GM19397 (cell line): ENCODE measurements around the gene ANKRD13B.
A peak's percentile ranks its signal among the peaks of the same experiment; 100 is the strongest.

Experiments
- ATAC-seq: cut with Tn5 transposase; IDR thresholded peaks from one replicate; pipeline ENCODE4 v1.9.1; 2021; ENCODE audit warnings: mild to moderate bottlenecking, moderate library complexity; ENCODE audit not compliant: unreplicated experiment

Gene ANKRD13B

GRCh38 chr17:29616300-29617048, 23.5 kb downstream of the ANKRD13B start:
- no peak for ATAC-seq

DNA sequence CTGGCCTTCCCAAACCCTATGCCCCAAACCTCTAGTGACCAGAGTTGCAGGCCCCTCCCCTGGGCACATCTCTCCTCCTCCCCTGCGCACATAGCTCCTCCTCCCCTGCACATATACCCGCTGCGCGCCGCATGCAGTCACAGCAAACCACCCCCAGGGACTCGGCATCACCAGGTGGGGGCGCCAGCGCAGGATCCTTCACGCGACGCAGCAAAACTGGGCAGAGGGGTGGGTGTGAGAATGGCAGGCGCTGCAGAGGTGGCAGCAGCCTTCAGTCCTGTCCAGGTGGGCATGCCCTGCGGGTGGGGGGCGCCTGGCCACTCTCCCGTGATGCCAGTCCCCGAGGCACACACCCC, 24.2 kb downstream of the ANKRD13B start:
- no peak for ATAC-seq

- ATAC-seq: no peak
Observed at GRCh38 chr17:29617481-29618271, 24.7 kb downstream of the ANKRD13B start.

DNA sequence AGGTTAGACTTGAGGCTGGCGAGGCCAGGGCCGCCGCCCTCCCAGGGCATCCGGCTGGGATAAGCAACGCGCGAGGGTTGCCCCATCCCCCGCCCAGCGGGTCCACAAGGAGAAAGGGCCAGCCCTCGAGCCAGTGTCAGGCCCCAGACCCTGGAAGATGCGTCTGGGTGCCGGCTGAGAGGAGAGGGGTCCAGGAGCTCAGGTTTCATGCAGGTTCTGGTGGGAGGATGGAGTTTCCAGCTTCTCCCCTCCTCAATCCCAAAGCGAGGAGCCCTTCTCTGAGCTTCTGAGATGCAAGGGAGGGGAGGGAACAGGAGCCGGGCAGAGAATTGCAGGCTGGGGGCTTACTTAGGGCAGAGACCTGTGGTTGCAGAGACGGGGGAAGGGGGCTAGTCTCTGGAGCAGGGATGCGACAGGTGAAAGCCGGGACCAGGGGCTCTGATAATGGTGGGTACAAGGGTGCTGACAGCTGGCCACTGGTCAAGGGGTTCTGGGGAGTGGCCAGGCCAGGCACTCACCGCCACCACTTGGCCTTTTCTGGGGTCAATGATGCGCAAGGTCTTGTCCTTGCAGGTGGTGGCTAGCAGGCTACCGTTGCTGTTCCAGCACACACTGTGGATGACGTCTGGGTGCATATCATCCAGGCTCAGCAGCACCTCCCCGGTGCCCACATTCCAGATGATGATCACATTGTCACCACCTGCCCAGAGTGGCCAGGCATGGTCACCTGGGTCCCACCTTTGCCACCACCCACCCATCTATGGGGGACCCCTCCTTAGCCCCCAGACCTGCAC, 25.5 kb downstream of the ANKRD13B start:
- ATAC-seq: no peak

GRCh38 chr17:29619251-29619650, 26.3 kb downstream of the ANKRD13B start:
- ATAC-seq: no peak

DNA sequence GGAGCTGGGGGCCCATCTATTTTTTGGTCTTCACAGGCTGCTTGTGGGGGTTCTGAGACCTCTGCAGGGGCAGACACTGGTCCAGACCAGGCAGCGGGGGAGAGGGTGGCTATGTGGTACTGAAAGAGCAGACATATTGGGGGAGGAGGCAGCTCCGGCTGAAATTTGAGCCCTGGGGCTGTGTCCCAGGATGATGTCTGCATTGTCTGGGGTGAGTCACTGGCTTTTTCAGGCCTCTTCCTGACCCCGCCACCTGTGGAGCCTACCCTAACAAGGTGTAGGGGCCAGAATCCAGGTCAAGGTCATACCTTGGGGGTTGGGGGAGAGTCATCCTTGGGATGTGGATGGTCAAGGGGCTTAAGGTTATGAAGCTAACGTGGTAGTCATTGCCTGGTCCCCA, 27.3 kb downstream of the ANKRD13B start:
- no peak for ATAC-seq

- ATAC-seq: no peak
Observed at GRCh38 chr17:29620779-29621500, 28.0 kb downstream of the ANKRD13B start.

DNA sequence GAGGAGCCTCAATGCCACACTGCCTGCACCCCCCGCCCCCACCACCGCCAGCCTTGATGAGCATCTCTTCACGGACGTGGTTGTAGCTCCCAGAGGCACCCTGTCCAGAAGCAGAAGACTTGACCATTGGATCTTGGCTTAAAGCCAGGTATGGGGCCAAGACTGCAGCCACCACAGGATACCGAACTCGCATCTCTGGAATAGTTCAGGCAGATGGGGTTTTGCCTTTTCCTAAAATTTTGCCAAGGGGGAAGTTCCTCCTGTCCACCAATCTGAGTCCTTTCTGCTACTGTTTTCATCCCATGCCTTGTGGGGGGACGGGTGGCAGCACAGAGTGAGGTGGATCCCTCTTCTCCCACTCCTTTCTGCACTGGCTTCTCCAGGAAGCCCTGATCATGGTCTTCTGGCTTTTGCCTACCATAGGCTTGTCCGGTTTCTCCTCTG, 28.8 kb downstream of the ANKRD13B start:
- no peak for ATAC-seq

GRCh38 chr17:29622337-29623282, 29.7 kb downstream of the ANKRD13B start, which contains the start of gene CORO6:
TSS of gene CORO6 (minus strand) at chr17:29622912. CDS start at chr17:29621421, 1,491 bp downstream.
- peak; percentile 49 for ATAC-seq

DNA sequence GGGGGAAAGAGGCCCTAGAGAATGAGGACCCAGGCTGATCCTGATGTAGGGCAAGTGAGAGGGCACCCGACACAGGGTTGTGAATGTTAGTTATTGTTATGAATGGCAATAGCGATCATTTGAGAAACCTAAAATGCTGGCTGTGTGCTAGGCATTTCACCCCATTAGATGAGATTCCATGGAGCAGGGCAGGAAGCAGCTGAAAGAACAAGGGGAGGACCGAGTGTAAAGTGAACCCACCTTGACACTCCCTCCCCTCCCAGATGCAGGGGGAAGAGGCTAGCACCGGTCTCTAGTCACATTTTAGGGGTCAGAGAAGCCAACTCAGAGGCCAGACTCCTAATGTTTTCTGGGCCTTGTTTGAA, 30.3 kb downstream of the ANKRD13B start:
- ATAC-seq: no peak

DNA sequence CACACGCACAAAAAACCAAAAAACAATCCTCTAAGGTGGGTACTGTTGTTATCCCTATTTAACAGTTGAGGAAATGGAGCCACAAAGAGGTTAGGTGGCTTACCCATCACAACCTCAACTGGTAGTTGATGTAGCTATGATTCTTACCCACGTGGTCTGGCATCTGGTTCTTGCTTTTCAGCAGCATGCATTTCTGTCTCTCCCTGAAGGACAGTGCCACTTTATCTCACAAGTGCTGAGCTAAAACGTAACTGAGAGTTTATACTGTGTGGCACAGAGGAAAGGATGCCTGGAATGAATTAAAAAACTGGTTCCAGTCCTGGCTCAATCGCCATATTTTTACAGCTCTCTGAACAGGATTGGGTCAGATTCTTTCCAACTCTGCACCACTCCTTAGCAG, 31.7 kb downstream of the ANKRD13B start:
- ATAC-seq: no peak

GRCh38 chr17:29625037-29625750, 32.3 kb downstream of the ANKRD13B start:
- ATAC-seq: no peak

GRCh38 chr17:29627951-29628350, 35.0 kb downstream of the ANKRD13B start:
- no peak for ATAC-seq

- no peak for ATAC-seq
Observed at GRCh38 chr17:29628644-29629043, 35.7 kb downstream of the ANKRD13B start.

DNA sequence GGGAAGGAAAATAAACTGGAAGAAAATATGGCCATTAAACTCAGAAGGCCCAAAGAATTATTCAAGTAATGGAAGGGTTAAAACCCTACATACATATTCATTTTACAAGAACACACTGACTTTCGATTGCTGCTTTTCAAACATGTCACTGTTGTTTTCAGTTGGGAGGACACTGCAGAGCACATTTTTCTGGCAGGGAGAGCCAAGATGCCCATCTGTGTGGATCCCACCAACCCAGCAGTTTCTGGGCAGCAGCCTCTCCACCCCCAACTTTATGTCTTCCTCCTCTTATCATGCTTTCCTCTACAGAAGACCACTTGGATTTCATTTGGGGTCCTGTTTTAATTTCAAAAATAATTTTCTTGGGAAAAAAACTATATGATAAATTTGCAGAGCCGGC, 36.9 kb downstream of the ANKRD13B start:
- no peak for ATAC-seq

GRCh38 chr17:29630630-29631193, 37.8 kb downstream of the ANKRD13B start:
- ATAC-seq: no peak

DNA sequence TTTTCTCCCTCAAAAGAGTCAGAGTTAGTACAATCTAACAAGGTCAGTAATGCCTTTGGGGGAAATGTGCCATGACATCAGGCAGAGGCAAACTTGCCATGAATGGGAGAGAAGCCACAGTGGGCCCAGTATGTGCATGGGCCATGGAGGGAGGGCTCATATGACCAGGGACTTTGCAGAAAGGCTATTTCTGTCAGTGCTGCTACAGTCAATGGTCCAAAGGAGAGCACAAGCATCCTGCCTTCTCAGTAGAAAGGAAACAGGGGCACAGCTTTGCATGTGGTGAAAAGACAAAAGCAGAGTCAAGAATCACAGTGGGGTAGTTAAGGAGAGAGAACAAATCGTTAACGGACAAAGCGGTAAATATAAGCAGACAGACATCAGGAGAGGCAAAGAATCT, 41.0 kb downstream of the ANKRD13B start:
- ATAC-seq: no peak

GRCh38 chr17:29640413-29640812, 47.5 kb downstream of the ANKRD13B start:
- ATAC-seq: no peak
